ENCODE results near the gene PAK6.

GRCh38 chr15:40303576-40303975 lies 64.7 kb downstream of the PAK6 start:
- TF ChIP-seq CTCF (conservative IDR thresholded peaks at IDR 0.05; ENCODE audit: low read depth in 2 of 2) (no peak), EZH2 (IDR thresholded peaks at IDR 0.05; ENCODE audit: low read depth, unreplicated experiment) (no peak), STAT1 (IDR thresholded peaks at IDR 0.05; ENCODE audit: unreplicated experiment) (no peak), POLR2AphosphoS5 (IDR thresholded peaks at IDR 0.05; ENCODE audit: low read depth) (no peak), JUNB (IDR thresholded peaks at IDR 0.05; ENCODE audit: unreplicated experiment) (no peak), CREB1 (CRISPR knock-in tag; IDR thresholded peaks at IDR 0.05; ENCODE audit: low read depth) (no peak), ETS1 (IDR thresholded peaks at IDR 0.05) (no peak)

Data from GM23338 (cell line).